A673 (cell line): Measurements from ENCODE around the gene CNPPD1.

Experiments used
- EZH2 ChIP-seq: fragments of 200-600 bp; sonication (generic); IDR thresholded peaks from 2 replicates; pipeline ENCODE4 v1.6.1; 2017; ENCODE audit warnings: borderline replicate concordance, low read depth, mild to moderate bottlenecking, mixed read lengths, antibody characterized with exemption, low read length; ENCODE audit not compliant: poor library complexity, severe bottlenecking
- TF ChIP-seq, protein P1 (sequence below): fragments of 300-800, 200-600 bp; sonication (generic); conservative IDR thresholded peaks from 2 replicates; pipeline ENCODE4 v1.5.1; 2017; ENCODE audit warnings: low read depth, mild to moderate bottlenecking, antibody characterized with exemption, low read length, moderate library complexity, mixed read lengths

DNA sequence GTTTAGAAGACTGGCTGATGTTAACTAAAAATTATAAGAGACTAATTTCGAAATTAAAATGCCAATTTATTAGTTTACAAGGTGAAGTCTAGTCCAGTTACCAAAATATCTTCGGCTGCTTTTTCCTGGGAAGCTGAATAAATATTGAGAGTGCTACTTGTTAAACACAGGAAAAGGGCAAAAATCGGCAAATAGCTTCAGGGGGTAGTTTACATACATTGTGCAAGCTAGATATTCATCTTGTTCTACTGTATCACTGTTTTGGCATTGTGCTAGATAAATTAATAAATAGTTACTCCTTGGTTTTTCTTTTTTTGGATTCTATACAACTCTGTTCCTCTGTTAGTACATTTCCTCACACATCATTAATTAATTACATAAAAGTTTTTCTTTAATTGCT lies 45.4 kb downstream of the CNPPD1 start:
- TF ChIP-seq, protein P1, sequence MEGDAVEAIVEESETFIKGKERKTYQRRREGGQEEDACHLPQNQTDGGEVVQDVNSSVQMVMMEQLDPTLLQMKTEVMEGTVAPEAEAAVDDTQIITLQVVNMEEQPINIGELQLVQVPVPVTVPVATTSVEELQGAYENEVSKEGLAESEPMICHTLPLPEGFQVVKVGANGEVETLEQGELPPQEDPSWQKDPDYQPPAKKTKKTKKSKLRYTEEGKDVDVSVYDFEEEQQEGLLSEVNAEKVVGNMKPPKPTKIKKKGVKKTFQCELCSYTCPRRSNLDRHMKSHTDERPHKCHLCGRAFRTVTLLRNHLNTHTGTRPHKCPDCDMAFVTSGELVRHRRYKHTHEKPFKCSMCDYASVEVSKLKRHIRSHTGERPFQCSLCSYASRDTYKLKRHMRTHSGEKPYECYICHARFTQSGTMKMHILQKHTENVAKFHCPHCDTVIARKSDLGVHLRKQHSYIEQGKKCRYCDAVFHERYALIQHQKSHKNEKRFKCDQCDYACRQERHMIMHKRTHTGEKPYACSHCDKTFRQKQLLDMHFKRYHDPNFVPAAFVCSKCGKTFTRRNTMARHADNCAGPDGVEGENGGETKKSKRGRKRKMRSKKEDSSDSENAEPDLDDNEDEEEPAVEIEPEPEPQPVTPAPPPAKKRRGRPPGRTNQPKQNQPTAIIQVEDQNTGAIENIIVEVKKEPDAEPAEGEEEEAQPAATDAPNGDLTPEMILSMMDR = no peak
- no peak for TF ChIP-seq EZH2
